ENCODE results near the gene CARMIL1.

GRCh38 chr6:25354078-25354932, 75.1 kb downstream of the CARMIL1 start:
- TF ChIP-seq SNAI2 (CRISPR knock-in tag; IDR thresholded peaks at IDR 0.05) = no peak
- no peak for TF ChIP-seq CSDC2 (CRISPR knock-in tag; IDR thresholded peaks at IDR 0.05)
- TF ChIP-seq ARNTL (CRISPR knock-in tag; IDR thresholded peaks at IDR 0.05; ENCODE audit: borderline replicate concordance, low read depth) = no peak
- TF ChIP-seq ZC3H10 (CRISPR knock-in tag; IDR thresholded peaks at IDR 0.05) = no peak
- no peak for TF ChIP-seq PATZ1 (CRISPR knock-in tag; IDR thresholded peaks at IDR 0.05; ENCODE audit: borderline replicate concordance)
- no peak for TF ChIP-seq CSRNP3 (CRISPR knock-in tag; IDR thresholded peaks at IDR 0.05)
- no peak for TF ChIP-seq ZFP3 (CRISPR knock-in tag; IDR thresholded peaks at IDR 0.05)
- TF ChIP-seq ESRRG (CRISPR knock-in tag; IDR thresholded peaks at IDR 0.05) = no peak
